Measurements from ENCODE around the gene RAB5B.
A peak's percentile ranks its signal among the peaks of the same experiment; 100 is the strongest.

The RAB5B gene

DNA sequence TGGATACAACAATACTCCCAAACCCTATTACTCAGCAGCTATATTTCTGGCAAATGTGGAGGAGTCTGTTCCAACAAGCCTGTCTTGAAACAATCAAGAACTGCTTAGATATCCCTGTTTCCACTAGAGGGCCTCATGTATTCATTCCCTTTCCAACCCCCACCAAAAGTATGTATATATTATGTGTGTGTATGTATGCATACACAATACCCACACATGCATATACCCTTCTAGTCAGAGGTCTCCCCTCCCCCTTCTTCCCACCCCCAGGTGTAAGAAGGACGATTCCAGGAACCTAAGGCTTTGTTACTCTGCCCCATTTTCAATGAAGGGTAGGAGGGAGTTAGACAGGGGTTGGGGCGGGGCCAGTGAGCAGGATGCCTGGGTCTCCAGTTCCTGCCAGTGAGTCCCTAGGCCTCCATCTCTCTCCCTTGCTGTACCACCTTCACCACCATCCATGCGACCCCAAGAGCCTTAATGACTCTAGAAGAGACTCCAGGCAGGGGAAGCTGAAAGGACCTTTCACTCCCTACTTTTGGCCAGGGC lies 43.0 kb upstream of the RAB5B start, which contains the start of gene DGKA:
TSS of gene DGKA (plus strand) at position 392 of the 546 bp plus-strand sequence. CDS start 5,342 bp downstream, outside the sequence.
- H3K4me3 ChIP-seq (ENCODE audit: low read depth, low read length, poor library complexity, severe bottlenecking): peak within 1 kb of the TSS; percentile 95
- no peaks in the 10 kb centered on the region for H4K20me1 ChIP-seq (ENCODE audit: insufficient read depth, low read length)
- peaks cover 6% of the 10 kb centered on the region for H3F3A ChIP-seq (ENCODE audit: insufficient read depth, low read length)
- H3K27me3 ChIP-seq (ENCODE audit: insufficient read depth, low read length): no peaks in the 10 kb centered on the region
- peak within 1 kb of the TSS; percentile 100 for H3K27ac ChIP-seq (ENCODE audit: low read depth, low read length, poor library complexity, severe bottlenecking)
- H3K79me2 ChIP-seq (ENCODE audit: insufficient read depth, low read length): peaks cover 32% of the 10 kb centered on the region
- H3K9ac ChIP-seq (ENCODE audit: low read length): peak within 1 kb of the TSS; percentile 99
- H3K36me3 ChIP-seq (ENCODE audit: insufficient read depth, low read length): peaks cover 36% of the 10 kb centered on the region; the same call in 1 of the 2 replicates
- no peaks in the 10 kb centered on the region for H3K9me2 ChIP-seq (ENCODE audit: low read depth, low read length)
- no peak within 1 kb of the TSS for H2AFZ ChIP-seq (ENCODE audit: low read length)
- no peak for TF ChIP-seq EZH2 (IDR thresholded peaks at IDR 0.05; ENCODE audit: borderline replicate concordance, low read length)
- TF ChIP-seq, protein P1, sequence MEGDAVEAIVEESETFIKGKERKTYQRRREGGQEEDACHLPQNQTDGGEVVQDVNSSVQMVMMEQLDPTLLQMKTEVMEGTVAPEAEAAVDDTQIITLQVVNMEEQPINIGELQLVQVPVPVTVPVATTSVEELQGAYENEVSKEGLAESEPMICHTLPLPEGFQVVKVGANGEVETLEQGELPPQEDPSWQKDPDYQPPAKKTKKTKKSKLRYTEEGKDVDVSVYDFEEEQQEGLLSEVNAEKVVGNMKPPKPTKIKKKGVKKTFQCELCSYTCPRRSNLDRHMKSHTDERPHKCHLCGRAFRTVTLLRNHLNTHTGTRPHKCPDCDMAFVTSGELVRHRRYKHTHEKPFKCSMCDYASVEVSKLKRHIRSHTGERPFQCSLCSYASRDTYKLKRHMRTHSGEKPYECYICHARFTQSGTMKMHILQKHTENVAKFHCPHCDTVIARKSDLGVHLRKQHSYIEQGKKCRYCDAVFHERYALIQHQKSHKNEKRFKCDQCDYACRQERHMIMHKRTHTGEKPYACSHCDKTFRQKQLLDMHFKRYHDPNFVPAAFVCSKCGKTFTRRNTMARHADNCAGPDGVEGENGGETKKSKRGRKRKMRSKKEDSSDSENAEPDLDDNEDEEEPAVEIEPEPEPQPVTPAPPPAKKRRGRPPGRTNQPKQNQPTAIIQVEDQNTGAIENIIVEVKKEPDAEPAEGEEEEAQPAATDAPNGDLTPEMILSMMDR (IDR thresholded peaks at IDR 0.05; ENCODE audit: low read length): peak; percentile 80
- no peaks in the 10 kb centered on the region for H3K9me3 ChIP-seq (ENCODE audit: low read length)
- H3K4me2 ChIP-seq (ENCODE audit: low read length): peak within 1 kb of the TSS; percentile 93
- H3K4me1 ChIP-seq (ENCODE audit: insufficient read depth, low read length, severe bottlenecking): peaks cover 59% of the 10 kb centered on the region

DNA sequence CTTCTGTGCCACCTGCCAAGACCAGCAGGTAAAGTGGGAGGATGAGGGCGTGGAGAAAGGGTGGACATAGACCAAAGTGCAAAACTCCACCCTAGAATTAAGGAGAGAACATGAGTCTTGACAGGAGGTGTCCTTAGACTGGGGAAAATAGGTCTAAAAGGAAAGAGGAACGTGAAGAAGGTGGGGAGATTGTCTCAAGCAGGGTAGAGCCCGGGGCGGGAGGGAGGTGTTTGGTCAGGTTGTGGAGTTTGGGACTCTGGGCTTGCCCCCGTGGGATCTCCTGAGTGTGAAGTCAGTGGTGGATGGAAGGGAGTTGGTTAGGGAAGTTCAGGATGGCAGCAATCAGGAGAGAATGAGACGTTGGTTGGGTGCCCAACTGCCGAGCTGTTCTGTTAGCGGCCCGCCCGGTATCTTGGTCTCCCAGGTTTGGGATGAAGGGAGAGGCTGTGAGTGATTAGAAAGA lies 42.5 kb upstream of the RAB5B start:
- peaks cover 36% of the 10 kb centered on the region; the same call in 1 of the 2 replicates for H3K36me3 ChIP-seq (ENCODE audit: insufficient read depth, low read length)
- H4K20me1 ChIP-seq (ENCODE audit: insufficient read depth, low read length): no peaks in the 10 kb centered on the region
- peak overlapping the region; percentile 99 for H3K9ac ChIP-seq (ENCODE audit: low read length)
- H3F3A ChIP-seq (ENCODE audit: insufficient read depth, low read length): peaks cover 6% of the 10 kb centered on the region
- peak overlapping the region; percentile 95 for H3K4me3 ChIP-seq (ENCODE audit: low read depth, low read length, poor library complexity, severe bottlenecking)
- no peaks in the 10 kb centered on the region for H3K27me3 ChIP-seq (ENCODE audit: insufficient read depth, low read length)
- H3K27ac ChIP-seq (ENCODE audit: low read depth, low read length, poor library complexity, severe bottlenecking): peak overlapping the region; percentile 100
- H3K9me2 ChIP-seq (ENCODE audit: low read depth, low read length): no peaks in the 10 kb centered on the region
- peak overlapping the region; percentile 93 for H3K4me2 ChIP-seq (ENCODE audit: low read length)
- peaks cover 54% of the 10 kb centered on the region for H3K4me1 ChIP-seq (ENCODE audit: insufficient read depth, low read length, severe bottlenecking)
- no peak overlapping the region for H2AFZ ChIP-seq (ENCODE audit: low read length)
- H3K79me2 ChIP-seq (ENCODE audit: insufficient read depth, low read length): peaks cover 27% of the 10 kb centered on the region
- TF ChIP-seq, protein P1 (IDR thresholded peaks at IDR 0.05; ENCODE audit: low read length): no peak
- no peak for TF ChIP-seq EZH2 (IDR thresholded peaks at IDR 0.05; ENCODE audit: borderline replicate concordance, low read length)
- no peaks in the 10 kb centered on the region for H3K9me3 ChIP-seq (ENCODE audit: low read length)

DNA sequence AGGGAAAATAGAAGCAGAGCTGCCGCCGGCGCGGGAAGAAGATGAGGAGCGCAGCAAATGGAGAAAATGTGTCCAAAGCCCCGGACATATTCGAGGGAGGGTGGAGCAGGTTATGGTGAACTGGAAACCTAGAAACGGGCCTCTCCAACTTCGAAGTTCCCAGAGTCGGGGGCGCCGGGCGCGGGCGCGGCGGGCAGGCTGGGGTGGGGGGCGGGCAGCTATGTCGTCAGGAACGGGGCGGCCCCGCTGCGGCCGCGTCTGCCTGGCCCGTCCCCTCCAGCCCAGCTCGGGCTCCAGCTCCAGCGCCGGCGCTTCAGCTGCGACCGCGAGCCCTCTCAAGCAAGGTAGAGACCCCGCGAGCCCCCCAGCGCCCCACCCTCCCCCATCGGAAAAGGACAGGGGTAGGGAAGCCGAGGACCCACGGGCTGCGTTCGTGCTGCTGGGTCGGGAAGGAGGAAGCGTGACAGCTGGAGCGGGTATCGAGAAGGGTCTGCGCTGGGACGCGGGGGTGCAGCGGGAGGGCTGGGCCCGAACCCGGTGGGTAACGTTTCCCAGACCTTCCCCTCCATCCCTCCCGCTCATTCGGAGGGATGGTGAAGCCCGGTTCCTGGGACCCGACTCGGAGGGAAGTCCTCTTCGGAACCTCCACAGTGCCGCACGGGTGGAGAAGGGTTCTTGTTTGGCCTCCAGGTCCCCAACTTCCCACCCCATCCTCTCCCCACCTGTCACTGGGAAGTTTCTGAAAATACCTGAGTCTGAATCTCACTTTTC lies 41.9 kb upstream of the RAB5B start:
- peak overlapping the region; percentile 100 for H3K27ac ChIP-seq (ENCODE audit: low read depth, low read length, poor library complexity, severe bottlenecking)
- peaks cover 6% of the 10 kb centered on the region for H3F3A ChIP-seq (ENCODE audit: insufficient read depth, low read length)
- H2AFZ ChIP-seq (ENCODE audit: low read length): no peak overlapping the region
- no peaks in the 10 kb centered on the region for H3K27me3 ChIP-seq (ENCODE audit: insufficient read depth, low read length)
- peaks cover 40% of the 10 kb centered on the region; the same call in 1 of the 2 replicates for H3K36me3 ChIP-seq (ENCODE audit: insufficient read depth, low read length)
- H4K20me1 ChIP-seq (ENCODE audit: insufficient read depth, low read length): no peaks in the 10 kb centered on the region
- H3K4me1 ChIP-seq (ENCODE audit: insufficient read depth, low read length, severe bottlenecking): peaks cover 52% of the 10 kb centered on the region
- TF ChIP-seq EZH2 (IDR thresholded peaks at IDR 0.05; ENCODE audit: borderline replicate concordance, low read length): no peak
- TF ChIP-seq, protein P1 (IDR thresholded peaks at IDR 0.05; ENCODE audit: low read length): no peak
- H3K4me2 ChIP-seq (ENCODE audit: low read length): peak overlapping the region; percentile 93
- peak overlapping the region; percentile 95 for H3K4me3 ChIP-seq (ENCODE audit: low read depth, low read length, poor library complexity, severe bottlenecking)
- no peaks in the 10 kb centered on the region for H3K9me3 ChIP-seq (ENCODE audit: low read length)
- H3K79me2 ChIP-seq (ENCODE audit: insufficient read depth, low read length): peaks cover 23% of the 10 kb centered on the region
- peak overlapping the region; percentile 99 for H3K9ac ChIP-seq (ENCODE audit: low read length)
- no peaks in the 10 kb centered on the region for H3K9me2 ChIP-seq (ENCODE audit: low read depth, low read length)

Data from OCI-LY1 (cell line).